Upper lobe of left lung (tissue), 4 donors: ENCODE measurements around the gene SECTM1.

Source experiments
- POLR2A ChIP-seq, 4 donors: fragments of 450-650 bp; IDR thresholded peaks; one replicate each; pipeline ENCODE4 v1.5.1; 2016 to 2017; ENCODE audit warnings: antibody characterized with exemption in 4 of 4, mild to moderate bottlenecking in 2 of 4
- TF ChIP-seq, protein P1 (sequence below), 6 experiments: fragments of 450-650 bp in 4 of 6; fragments of 200-600 bp in 2 of 6; sonication (generic) in 2 of 6; IDR thresholded peaks; one replicate each; pipeline ENCODE4 v1.5.1; 2016 to 2019; ENCODE audit warnings: antibody characterized with exemption in 6 of 6

DNA sequence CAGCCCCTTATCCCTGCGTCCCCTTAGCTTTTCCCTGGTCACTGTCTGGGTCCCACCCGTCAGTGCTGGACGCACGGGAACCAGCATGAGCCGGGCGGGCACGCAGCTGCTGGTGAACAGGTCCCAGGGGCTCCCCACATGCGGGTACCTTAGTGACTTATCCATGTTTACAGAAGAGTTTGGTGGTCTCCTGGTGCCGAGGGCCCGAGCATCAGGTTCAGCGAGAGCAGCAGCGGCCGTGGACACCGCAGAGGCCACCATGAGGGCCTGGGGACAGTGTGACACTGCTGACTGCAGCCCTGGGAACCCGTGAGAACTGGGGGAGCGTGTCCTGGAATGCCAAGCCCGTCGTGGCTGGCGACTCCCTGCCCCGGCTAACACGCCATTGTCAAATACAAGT is 22.7 kb downstream of the SECTM1 start:
- TF ChIP-seq, protein P1, sequence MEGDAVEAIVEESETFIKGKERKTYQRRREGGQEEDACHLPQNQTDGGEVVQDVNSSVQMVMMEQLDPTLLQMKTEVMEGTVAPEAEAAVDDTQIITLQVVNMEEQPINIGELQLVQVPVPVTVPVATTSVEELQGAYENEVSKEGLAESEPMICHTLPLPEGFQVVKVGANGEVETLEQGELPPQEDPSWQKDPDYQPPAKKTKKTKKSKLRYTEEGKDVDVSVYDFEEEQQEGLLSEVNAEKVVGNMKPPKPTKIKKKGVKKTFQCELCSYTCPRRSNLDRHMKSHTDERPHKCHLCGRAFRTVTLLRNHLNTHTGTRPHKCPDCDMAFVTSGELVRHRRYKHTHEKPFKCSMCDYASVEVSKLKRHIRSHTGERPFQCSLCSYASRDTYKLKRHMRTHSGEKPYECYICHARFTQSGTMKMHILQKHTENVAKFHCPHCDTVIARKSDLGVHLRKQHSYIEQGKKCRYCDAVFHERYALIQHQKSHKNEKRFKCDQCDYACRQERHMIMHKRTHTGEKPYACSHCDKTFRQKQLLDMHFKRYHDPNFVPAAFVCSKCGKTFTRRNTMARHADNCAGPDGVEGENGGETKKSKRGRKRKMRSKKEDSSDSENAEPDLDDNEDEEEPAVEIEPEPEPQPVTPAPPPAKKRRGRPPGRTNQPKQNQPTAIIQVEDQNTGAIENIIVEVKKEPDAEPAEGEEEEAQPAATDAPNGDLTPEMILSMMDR (IDR thresholded peaks at IDR 0.05), result no peak
- TF ChIP-seq POLR2A (IDR thresholded peaks at IDR 0.05), result no peak
